IMR-90 (cell line): ENCODE results near the gene CLCF1. TPM values are rescaled to one million over a fixed set of nuclear protein-coding genes. Genes with fewer than 3 reads are reported as not detected.

Experiments used
- ATAC-seq: fragments of 200-7000 bp; cut with Tn5 transposase; 2 replicates; pipeline ENCODE4 v1.9.1; 2020; ENCODE audit warnings: low read depth, mild to moderate bottlenecking, moderate library complexity
- BruUV-seq: library from RNA; stranded (reverse); fragments of 400-500 nt; replicated peaks from 2 replicates; lab custom pipeline; 2021; lab: Mats Ljungman, UMichigan
- CTCF ChIA-PET: fragments of 300-600 bp; formaldehyde crosslinking; extraction: SDS; loops from one replicate; lab custom pipeline; 2021; ENCODE audit warnings: antibody characterized with exemption; lab: Yijun Ruan, JAX
- POLR2A ChIA-PET: fragments of 300-600 bp; sonication (Branson Sonifier 250); formaldehyde crosslinking; loops from one replicate; lab custom pipeline; 2022; ENCODE audit warnings: antibody characterized with exemption; ENCODE audit not compliant: unreplicated experiment; lab: Charles Lee
- DNase-seq: peaks from one replicate; pipeline ENCODE4 v3.0.0; 2013
- H2AFZ ChIP-seq: replicated peaks from 2 replicates; pipeline ENCODE3; 2013; ENCODE audit warnings: low read length, mild to moderate bottlenecking; ENCODE audit not compliant: poor library complexity
- H2AK5ac ChIP-seq: 2 replicates; pipeline ENCODE4 v1.6.1; 2013; ENCODE audit warnings: low read depth, low read length, inconsistent platforms
- H2AK9ac ChIP-seq: replicated peaks from 2 replicates; pipeline ENCODE3; 2013; ENCODE audit warnings: mild to moderate bottlenecking, low read depth, low read length, moderate library complexity; ENCODE audit not compliant: poor library complexity
- H2BK120ac ChIP-seq: 2 replicates; pipeline ENCODE4 v1.6.1; 2013; ENCODE audit warnings: low read depth, low read length, inconsistent platforms
- H2BK15ac ChIP-seq: 3 replicates; pipeline ENCODE4 v1.6.1; 2013; ENCODE audit warnings: low read depth, low read length, inconsistent platforms
- H2BK20ac ChIP-seq: 2 replicates; pipeline ENCODE4 v1.6.1; 2013; ENCODE audit warnings: low read depth, mild to moderate bottlenecking, inconsistent platforms, low read length, moderate library complexity
- H2BK5ac ChIP-seq: 2 replicates; pipeline ENCODE4 v1.6.1; 2013; ENCODE audit warnings: mild to moderate bottlenecking, low read depth, low read length, inconsistent platforms; ENCODE audit not compliant: poor library complexity, severe bottlenecking
- H3K14ac ChIP-seq: replicated peaks from 2 replicates; pipeline ENCODE4 v1.6.1; 2013; ENCODE audit warnings: low read depth, low read length, inconsistent platforms
- H3K18ac ChIP-seq: 2 replicates; pipeline ENCODE4 v1.6.1; 2013; ENCODE audit warnings: low read depth, low read length, control low read depth
- H3K23ac ChIP-seq: 2 replicates; pipeline ENCODE4 v1.6.1; 2013; ENCODE audit warnings: low read depth, low read length, inconsistent platforms
- H3K27ac ChIP-seq: 2 replicates; pipeline ENCODE4 v1.5.1; 2013; ENCODE audit warnings: mild to moderate bottlenecking, control low read depth, low read length; ENCODE audit not compliant: insufficient read depth
- H3K27me3 ChIP-seq: 2 replicates; pipeline ENCODE4 v1.6.1; 2013; ENCODE audit warnings: low read length; ENCODE audit not compliant: control insufficient read depth, insufficient read depth
- H3K36me3 ChIP-seq: 2 replicates; pipeline ENCODE4 v1.6.1; 2013; ENCODE audit warnings: low read length, mixed read lengths; ENCODE audit not compliant: control insufficient read depth, insufficient read depth
- H3K4ac ChIP-seq: 2 replicates; pipeline ENCODE4 v1.6.1; 2013; ENCODE audit warnings: low read depth, low read length, inconsistent platforms
- H3K4me1 ChIP-seq: 2 replicates; pipeline ENCODE4 v1.6.1; 2013; ENCODE audit warnings: low read length, mixed read lengths; ENCODE audit not compliant: control insufficient read depth, insufficient read depth
- H3K4me2 ChIP-seq: 2 replicates; pipeline ENCODE4 v1.6.1; 2013; ENCODE audit warnings: low read depth, mild to moderate bottlenecking, control low read depth, low read length, moderate library complexity
- H3K4me3 ChIP-seq: 2 replicates; pipeline ENCODE4 v1.5.1; 2013; ENCODE audit warnings: low read depth, mild to moderate bottlenecking, control low read depth, low read length, moderate library complexity; ENCODE audit not compliant: insufficient read depth
- H3K56ac ChIP-seq: 2 replicates; pipeline ENCODE4 v1.6.1; 2013; ENCODE audit warnings: low read length, inconsistent platforms; ENCODE audit not compliant: insufficient read depth; ENCODE audit errors: extremely low read depth
- H3K79me1 ChIP-seq, 2 experiments: 2 replicates each; pipeline ENCODE4 v1.6.1; 2013; ENCODE audit warnings: low read length in 2 of 2, inconsistent platforms in 1 of 2, low read depth in 1 of 2
- H3K9ac ChIP-seq: 2 replicates; pipeline ENCODE4 v1.6.1; 2013; ENCODE audit warnings: low read depth, low read length, control low read depth
- H3K9me1 ChIP-seq: 2 replicates; pipeline ENCODE4 v1.6.1; 2013; ENCODE audit warnings: low read length, inconsistent platforms; ENCODE audit not compliant: insufficient read depth
- H3K9me3 ChIP-seq: 2 replicates; pipeline ENCODE4 v1.6.1; 2013; ENCODE audit warnings: low read length; ENCODE audit not compliant: control insufficient read depth, insufficient read depth
- H4K20me1 ChIP-seq: 2 replicates; pipeline ENCODE4 v1.6.1; 2013; ENCODE audit warnings: low read length, inconsistent platforms; ENCODE audit not compliant: insufficient read depth
- H4K5ac ChIP-seq: 2 replicates; pipeline ENCODE4 v1.6.1; 2013; ENCODE audit warnings: mild to moderate bottlenecking, low read depth, low read length, control low read depth
- H4K8ac ChIP-seq, 2 experiments: 2 replicates each; pipeline ENCODE4 v1.6.1; 2013; ENCODE audit warnings: low read depth in 2 of 2, low read length in 2 of 2, control low read depth in 1 of 2, inconsistent platforms in 1 of 2
- H4K91ac ChIP-seq: 2 replicates; pipeline ENCODE4 v1.6.1; 2013; ENCODE audit warnings: low read depth, low read length, inconsistent platforms; ENCODE audit not compliant: insufficient read depth
- BHLHE40 ChIP-seq: fragments of 150-350 bp; IDR thresholded peaks from 2 replicates; pipeline ENCODE4 v1.6.1; 2016; ENCODE audit warnings: mild to moderate bottlenecking, low read depth, low read length
- CTCF ChIP-seq: conservative IDR thresholded peaks from 2 replicates; pipeline ENCODE4 v1.5.1; 2012; ENCODE audit warnings: mild to moderate bottlenecking, low read depth, low read length, improper control_type of control experiment
- MAFK ChIP-seq: IDR thresholded peaks from 2 replicates; pipeline ENCODE4 v1.6.1; 2012; ENCODE audit warnings: low read depth, low read length, improper control_type of control experiment
- MAZ ChIP-seq: IDR thresholded peaks from 2 replicates; pipeline ENCODE4 v1.6.1; 2012; ENCODE audit warnings: low read depth, mild to moderate bottlenecking, low read length, improper control_type of control experiment, moderate library complexity, borderline replicate concordance
- MXI1 ChIP-seq: IDR thresholded peaks from 2 replicates; pipeline ENCODE4 v1.6.1; 2012; ENCODE audit warnings: low read depth, mild to moderate bottlenecking, low read length, moderate library complexity, borderline replicate concordance
- POLR2A ChIP-seq: IDR thresholded peaks from 2 replicates; pipeline ENCODE4 v1.6.1; 2012; ENCODE audit warnings: mild to moderate bottlenecking, low read depth, low read length
- USF2 ChIP-seq: fragments of 150-350 bp; IDR thresholded peaks from 2 replicates; pipeline ENCODE4 v1.6.1; 2017; ENCODE audit warnings: mild to moderate bottlenecking, antibody characterized with exemption, low read length, low read depth
- WGBS, 2 experiments: methylation state at CpG; one replicate each; pipeline versions ENCODE4 v1.1.5 to v1.1.7; 2013; ENCODE audit warnings: missing lambda C conversion rate in 2 of 2; ENCODE audit not compliant: insufficient read length in 1 of 2; ENCODE audit errors: extremely low coverage in 2 of 2; 5-methylcytosine and 5-hydroxymethylcytosine counted together
- dilution Hi-C: fragments of 300-500 bp; cut with HindIII; formaldehyde crosslinking; loops from one replicate; pipeline ENCODE4 v1.14.3; 2018; ENCODE audit warnings: low sequenced_read_pairs; ENCODE audit not compliant: unreplicated experiment
- in situ Hi-C: fragments of 300-500 bp; cut with MboI; formaldehyde crosslinking; loops from 3 replicates; pipeline ENCODE4 v1.14.3; 2019; ENCODE audit warnings: low sequenced_read_pairs, inconsistent platforms, mixed read lengths
- intact Hi-C: fragments of 100-400 bp; cut with micrococcal nuclease; formaldehyde crosslinking; loops from 2 replicates; pipeline ENCODE4 v1.10.0; 2022
- polyA plus RNA-seq, 3 experiments: library from polyadenylated mRNA; depleted of rRNA; stranded (reverse); fragments of >200 nt; gene quantifications; 2 replicates each; pipeline ENCODE4 v1.2.3, GENCODE V29; 2012; ENCODE audit warnings: low replicate concordance in 1 of 3
- total RNA-seq: library from RNA; depleted of rRNA; stranded (reverse); fragments of >200 nt; gene quantifications from 2 replicates; pipeline ENCODE4 v1.2.3, GENCODE V29; 2012

The CLCF1 gene
- total and polyA plus RNA-seq, 2 of the 4 experiments (the other 2 are of a cell fraction), result 5.6 to 27.8 TPM

GRCh38 chr11:67370351-67371076, 2.9 kb downstream of the CLCF1 start:
- Histone ChIP-seq H3K56ac (0 out of 2 replicates have a peak overlapping the region, but pooled peaks have one; percentile 6), H4K20me1 (peaks cover 60% of the 10 kb centered on the region), H3K23ac (peak overlapping the region; percentile 99), H3K79me1 (peaks cover 5 to 64% of the 10 kb centered on the region in 2 experiments; a peak in 3 of 4 replicates), H3K27ac (peak overlapping the region; percentile 82), H3K4me3 (no peak overlapping the region; the same call in 1 of the 2 replicates), H3K36me3 (peaks cover 9% of the 10 kb centered on the region; the same call in 1 of the 2 replicates), H2AK5ac (peak overlapping the region; percentile 98), H4K8ac (peak overlapping the region; percentile 24 to 78; a peak in 3 of 4 replicates), H3K18ac (peak overlapping the region; percentile 58), H4K91ac (peak overlapping the region; percentile 88), H3K4me1 (peaks cover 61% of the 10 kb centered on the region), H3K9me1 (peaks cover 43% of the 10 kb centered on the region), H2BK120ac (peak overlapping the region; percentile 83), H2BK20ac (peak overlapping the region; percentile 44; the same call in 1 of the 2 replicates), H3K9me3 (no peaks in the 10 kb centered on the region), H3K4ac (peak overlapping the region; percentile 92), H3K27me3 (no peaks in the 10 kb centered on the region), H3K14ac (peak overlapping the region; percentile 89), H2BK15ac (peak overlapping the region; percentile 36; the same call in 1 of the 3 replicates), H3K9ac (peak overlapping the region; percentile 73), H4K5ac (peak overlapping the region; percentile 1), H2BK5ac (peak overlapping the region; percentile 77), H3K4me2 (peak overlapping the region; percentile 71), H2AFZ (peak overlapping the region; percentile 29), H2AK9ac (peak overlapping the region; percentile 81)
- peak; percentile 87 for DNase-seq
- peak; percentile 6; the same call in 1 of the 2 replicates for ATAC-seq
- CTCF ChIA-PET, result interaction anchor here (0.6 to 2.3 kb wide), 6 partner anchors 10 to 25 kb away, joined by 3 to 15 read pairs (median 8); partner anchors contain the start of gene POLD4
- intact Hi-C loops, result loop anchor here (2.0 kb wide), 1 partner anchor 14 kb away; no protein-coding TSS in a partner anchor
- dilution Hi-C loops, result no loop called here
- POLR2A ChIA-PET, result interaction anchor here (1.2 kb wide), 2 partner anchors 17 to 25 kb away, joined by 3 read pairs; partner anchors contain the start of gene POLD4
- in situ Hi-C loops, result no loop called here
- no TSS peak for BruUV-seq
- TF ChIP-seq USF2 (peak; percentile 72), MXI1 (peak; percentile 83), BHLHE40 (peak; percentile 98), CTCF (no peak), POLR2A (no peak), MAFK (no peak), MAZ (peak; percentile 75; the same call in 1 of the 2 replicates)
- 0% methylated on average over 2 of the region's 14 CpGs; no CpG with 5 or more reads in 1 of the 2 experiments for WGBS, 2 experiments
